ENCODE results near the gene PHACTR1.

DNA sequence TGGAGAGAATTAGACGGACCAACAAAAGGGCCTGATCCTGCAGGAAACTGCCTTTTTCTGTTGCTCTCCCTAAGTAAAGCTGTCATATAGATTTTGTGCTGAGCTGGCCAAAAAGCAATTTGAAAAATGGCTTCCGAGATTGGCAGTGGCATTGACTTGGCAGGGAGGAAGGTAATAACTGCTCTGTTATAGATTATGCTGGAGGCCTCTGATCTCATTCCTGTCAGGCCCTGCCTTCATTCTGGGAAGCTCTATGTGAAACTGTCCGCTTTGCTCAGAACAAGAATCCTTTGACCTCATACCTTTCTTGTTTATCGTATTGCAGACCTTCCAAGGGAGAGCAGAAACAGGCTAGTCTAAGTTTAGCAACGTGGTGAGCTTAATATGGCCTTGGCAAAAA, 234.4 kb downstream of the PHACTR1 start:
- TF ChIP-seq SUZ12 (IDR thresholded peaks at IDR 0.05) (no peak), SP1 (IDR thresholded peaks at IDR 0.05) (no peak)
